Skin epidermis (tissue), 12 donors: ENCODE results near the gene PRKCH.

Source experiments
- H3K27ac ChIP-seq, 21 experiments: fragments of 200-600 bp; sonication (generic) in 11 of 21; one replicate each; pipeline ENCODE4 v1.5.0; 2020; ENCODE audit warnings: mild to moderate bottlenecking in 3 of 21, inconsistent platforms in 2 of 21, moderate library complexity in 2 of 21
- H3K4me3 ChIP-seq, 7 experiments: fragments of 200-600 bp; sonication (generic) in 2 of 7; one replicate each; pipeline ENCODE4 v1.5.0; 2020; ENCODE audit warnings: inconsistent platforms in 2 of 7, mild to moderate bottlenecking in 2 of 7, moderate library complexity in 1 of 7

PRKCH gene

GRCh38 chr14:61476105-61476753 lies 154.8 kb downstream of the PRKCH start:
- Histone ChIP-seq H3K4me3 (no peak overlapping the region), H3K27ac (peak overlapping the region; percentile 47 to 94 (median 80))

- Histone ChIP-seq H3K4me3 (no peak overlapping the region), H3K27ac (peak overlapping the region in 20 of 21 experiments; percentile 68 to 94 (median 80))
Observed at GRCh38 chr14:61476754-61477410, 155.5 kb downstream of the PRKCH start.

GRCh38 chr14:61477712-61478462 lies 156.5 kb downstream of the PRKCH start:
- no peak overlapping the region for H3K4me3 ChIP-seq
- H3K27ac ChIP-seq: peak overlapping the region in 20 of 21 experiments; percentile 64 to 94 (median 80)

- peak overlapping the region in 18 of 21 experiments; percentile 2 to 94 (median 80) for H3K27ac ChIP-seq
- H3K4me3 ChIP-seq: no peak overlapping the region
Observed at GRCh38 chr14:61478971-61479473, 157.6 kb downstream of the PRKCH start.

- H3K27ac ChIP-seq: peak overlapping the region in 18 of 21 experiments; percentile 0 to 94 (median 80)
- H3K4me3 ChIP-seq: no peak overlapping the region
Observed at GRCh38 chr14:61479746-61480502, 158.5 kb downstream of the PRKCH start.

- H3K27ac ChIP-seq: peak overlapping the region in 8 of 21 experiments; percentile 2 to 85 (median 44)
- H3K4me3 ChIP-seq: no peak overlapping the region
Observed at GRCh38 chr14:61480704-61481285, 159.4 kb downstream of the PRKCH start.

GRCh38 chr14:61481701-61482100 lies 160.3 kb downstream of the PRKCH start:
- Histone ChIP-seq H3K4me3 (no peak overlapping the region), H3K27ac (no peak overlapping the region)

- Histone ChIP-seq H3K27ac (peak overlapping the region in 1 of 21 experiments; percentile 24), H3K4me3 (no peak overlapping the region)
Observed at GRCh38 chr14:61482348-61483206, 161.2 kb downstream of the PRKCH start.

- H3K4me3 ChIP-seq: no peak overlapping the region
- H3K27ac ChIP-seq: no peak overlapping the region
Observed at GRCh38 chr14:61483476-61483875, 162.1 kb downstream of the PRKCH start.

- no peak overlapping the region for H3K4me3 ChIP-seq
- H3K27ac ChIP-seq: no peak overlapping the region
Observed at GRCh38 chr14:61484031-61484430, 162.7 kb downstream of the PRKCH start.

- Histone ChIP-seq H3K27ac (no peak overlapping the region), H3K4me3 (no peak overlapping the region)
Observed at GRCh38 chr14:61484826-61485584, 163.6 kb downstream of the PRKCH start.

GRCh38 chr14:61485661-61486060 lies 164.3 kb downstream of the PRKCH start:
- Histone ChIP-seq H3K4me3 (no peak overlapping the region), H3K27ac (no peak overlapping the region)

GRCh38 chr14:61486930-61487495 lies 165.6 kb downstream of the PRKCH start:
- H3K27ac ChIP-seq: no peak overlapping the region

GRCh38 chr14:61488417-61489401 lies 167.3 kb downstream of the PRKCH start:
- peak overlapping the region in 6 of 21 experiments; percentile 12 to 61 (median 38) for H3K27ac ChIP-seq
- no peak overlapping the region for H3K4me3 ChIP-seq

More at GRCh38 chr14:61486930-61487495, 165.6 kb downstream of the PRKCH start:
- no peak overlapping the region for H3K4me3 ChIP-seq

- peak overlapping the region in 8 of 21 experiments; percentile 12 to 61 (median 38) for H3K27ac ChIP-seq
- H3K4me3 ChIP-seq: no peak overlapping the region
Observed at GRCh38 chr14:61489512-61489911, 168.1 kb downstream of the PRKCH start.

- no peak overlapping the region for H3K4me3 ChIP-seq
Observed at GRCh38 chr14:61489932-61490331, 168.6 kb downstream of the PRKCH start.

More at GRCh38 chr14:61489932-61490331, 168.6 kb downstream of the PRKCH start:
- peak overlapping the region in 8 of 21 experiments; percentile 12 to 61 (median 39) for H3K27ac ChIP-seq
